NCI-H460 (cell line): Measurements from ENCODE around the gene SPATS2. TPM values are rescaled to one million over a fixed set of nuclear protein-coding genes. Genes with fewer than 3 reads are reported as not detected.

Experiments used
- DNase-seq: peaks from one replicate; pipeline ENCODE4 v3.0.0-alpha.2; 2016; ENCODE audit warnings: low read depth; ENCODE audit errors: extremely low read depth
- total RNA-seq: library from RNA; depleted of rRNA; stranded (reverse); fragments of >200 nt; shearing (Covaris generic); gene quantifications from 2 replicates; pipeline ENCODE4 v1.2.3, GENCODE V29; 2014

The SPATS2 gene
- total RNA-seq, 1 experiment from 2014 or later = 30.4 TPM

- DNase-seq = no peak
Observed at GRCh38 chr12:49451468-49452259, 84.4 kb downstream of the SPATS2 start.

- DNase-seq = no peak
Observed at GRCh38 chr12:49455501-49455900, 88.2 kb downstream of the SPATS2 start.

- DNase-seq = no peak
Observed at GRCh38 chr12:49456131-49456679, 88.9 kb downstream of the SPATS2 start.

DNA sequence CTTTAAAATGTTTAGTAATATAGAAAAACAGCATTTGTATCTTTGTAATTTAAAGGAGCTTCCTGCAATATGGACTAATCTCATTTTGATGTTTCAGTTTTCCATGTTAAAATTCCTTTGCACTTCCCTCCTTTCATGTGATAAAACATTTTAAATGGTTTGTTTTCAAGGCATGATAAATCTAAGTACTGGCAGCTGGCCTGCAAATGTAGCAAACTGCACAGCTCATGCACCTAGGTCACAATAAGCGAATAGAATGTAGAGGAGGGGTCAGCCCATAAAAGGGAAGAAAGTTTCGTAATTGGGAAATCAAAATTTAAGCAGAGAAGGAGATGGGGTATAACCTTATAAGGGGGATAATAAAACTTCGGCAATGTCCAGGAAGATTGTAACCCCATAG, 91.6 kb downstream of the SPATS2 start:
- no peak for DNase-seq

GRCh38 chr12:49461221-49461620, 94.0 kb downstream of the SPATS2 start:
- no peak for DNase-seq

GRCh38 chr12:49462083-49462744, 95.0 kb downstream of the SPATS2 start:
- no peak for DNase-seq

DNA sequence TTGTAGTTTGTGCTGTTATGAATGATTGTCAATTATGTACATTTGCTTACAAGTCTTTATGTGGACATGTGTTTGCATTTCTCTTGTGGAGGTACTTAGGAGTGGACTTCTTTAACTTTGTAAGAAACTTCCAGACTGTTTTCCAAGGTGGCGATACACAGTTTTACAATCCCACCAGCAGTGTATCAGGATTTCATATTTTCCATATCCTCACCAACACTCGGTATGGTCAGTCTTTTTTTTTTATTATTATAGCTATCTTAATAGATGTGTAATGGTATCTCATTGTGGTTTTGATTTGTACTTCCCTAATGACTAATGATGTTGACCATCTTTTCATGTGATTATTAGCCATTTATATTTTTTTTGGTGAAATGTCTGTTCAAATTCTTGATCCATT, 97.9 kb downstream of the SPATS2 start:
- DNase-seq = no peak

DNA sequence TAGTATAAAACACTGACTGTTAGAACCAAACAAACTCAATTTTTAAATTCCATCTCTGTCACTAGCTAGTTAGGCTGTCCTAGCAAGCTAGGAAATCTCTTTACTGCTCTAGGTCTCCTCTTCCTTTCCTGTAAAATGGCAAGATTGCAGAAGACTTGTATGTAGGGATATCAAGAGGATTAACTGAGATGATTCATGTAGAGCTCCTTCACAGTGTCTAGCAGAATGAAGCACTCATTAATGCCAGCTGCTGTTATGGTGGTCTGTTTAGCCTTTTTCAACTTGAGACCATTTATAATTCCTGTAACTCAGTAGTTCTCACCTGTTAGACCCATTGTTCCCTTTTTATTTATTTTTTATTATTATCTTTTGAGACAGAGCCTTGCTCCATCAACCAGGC, 103.7 kb downstream of the SPATS2 start:
- DNase-seq = no peak

GRCh38 chr12:49471557-49471956, 104.3 kb downstream of the SPATS2 start:
- no peak for DNase-seq

DNA sequence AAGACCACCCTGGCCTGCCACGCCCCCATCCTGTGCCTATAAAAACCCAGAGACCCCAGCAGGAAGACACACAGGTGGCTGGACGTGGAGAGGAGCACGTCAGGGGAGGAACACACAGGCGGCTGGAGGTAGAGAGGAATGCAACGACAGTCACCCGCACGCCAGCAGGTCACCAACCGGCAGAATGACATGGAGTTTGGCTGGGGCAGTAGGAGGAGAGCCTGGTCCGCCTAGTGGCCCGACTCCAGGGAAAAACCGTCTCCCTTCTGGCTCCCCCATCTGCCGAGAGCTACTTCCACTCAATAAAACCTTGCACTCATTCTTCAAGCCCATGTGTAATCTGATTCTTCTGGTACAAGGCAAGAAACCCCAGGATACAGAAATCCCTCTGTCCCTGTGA, 108.8 kb downstream of the SPATS2 start:
- no peak for DNase-seq

- no peak for DNase-seq
Observed at GRCh38 chr12:49478949-49479664, 111.8 kb downstream of the SPATS2 start.

DNA sequence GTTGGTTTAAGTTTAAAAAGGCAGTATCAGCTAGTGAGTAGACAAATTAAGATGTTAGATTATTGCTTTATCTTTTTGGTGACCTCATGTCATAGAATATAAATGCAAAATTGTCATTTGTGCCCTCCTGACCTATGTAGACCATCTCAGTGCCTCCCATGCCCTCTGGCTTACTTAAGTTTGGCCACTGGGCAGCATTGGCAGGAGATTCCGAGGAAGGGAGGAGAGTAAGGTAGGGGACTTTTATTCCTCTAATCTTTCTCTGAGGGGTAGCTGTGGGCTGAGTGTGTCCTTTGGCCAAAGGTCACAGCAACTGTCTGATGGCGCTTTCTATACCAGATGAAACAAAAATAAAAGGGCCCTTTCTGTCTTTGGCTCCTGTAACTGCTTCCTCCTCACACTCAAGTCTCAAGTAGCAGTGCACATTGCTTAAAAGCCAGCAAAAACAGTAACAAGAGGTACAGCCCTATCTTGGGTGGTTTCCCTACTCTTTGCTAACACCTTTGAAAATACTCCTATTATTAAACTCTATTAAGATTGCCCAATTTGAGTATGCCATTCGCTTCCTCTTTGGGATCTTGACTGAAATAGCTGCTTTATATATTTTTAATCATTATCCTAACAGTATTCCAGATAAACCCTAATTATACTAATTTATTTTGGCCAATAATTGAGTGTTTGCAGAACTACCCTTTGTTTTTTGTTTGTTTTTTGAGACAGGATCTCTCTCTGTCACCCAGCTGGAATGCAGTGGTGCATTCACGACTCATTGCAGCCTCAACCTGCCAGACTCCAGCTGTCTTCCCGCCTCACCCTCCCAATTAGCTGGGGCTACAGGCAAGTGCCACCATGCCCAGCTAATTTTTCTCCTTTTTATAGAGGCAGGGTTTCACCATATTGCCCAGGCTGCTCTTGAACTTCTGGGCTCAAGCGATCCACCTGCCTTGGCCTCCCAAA, 115.1 kb downstream of the SPATS2 start:
- DNase-seq = no peak

GRCh38 chr12:49483619-49484018, 116.4 kb downstream of the SPATS2 start:
- DNase-seq = no peak

- DNase-seq = no peak
Observed at GRCh38 chr12:49487605-49488004, 120.3 kb downstream of the SPATS2 start.

- DNase-seq = no peak
Observed at GRCh38 chr12:49489154-49489553, 121.9 kb downstream of the SPATS2 start.

DNA sequence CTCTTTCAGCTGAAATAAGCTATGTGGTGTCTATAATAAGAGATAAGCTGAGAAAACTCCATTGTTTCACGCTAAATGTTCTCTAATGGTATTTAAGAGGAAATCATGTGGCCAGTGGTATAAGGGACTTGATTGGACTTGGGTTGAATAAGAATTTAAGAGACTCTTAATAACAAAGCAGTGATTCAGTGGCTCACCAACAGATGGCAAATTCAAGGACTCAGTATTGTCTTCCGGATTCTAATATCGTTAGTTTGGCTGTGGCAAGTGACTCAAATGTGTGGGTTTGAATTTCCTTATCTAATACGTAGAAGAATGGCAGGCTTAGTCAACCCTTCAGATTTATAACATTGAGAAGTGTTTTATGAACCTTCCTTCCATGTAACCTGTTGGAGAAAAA, 122.5 kb downstream of the SPATS2 start:
- DNase-seq = no peak

GRCh38 chr12:49491823-49492222, 124.6 kb downstream of the SPATS2 start:
- no peak for DNase-seq

DNA sequence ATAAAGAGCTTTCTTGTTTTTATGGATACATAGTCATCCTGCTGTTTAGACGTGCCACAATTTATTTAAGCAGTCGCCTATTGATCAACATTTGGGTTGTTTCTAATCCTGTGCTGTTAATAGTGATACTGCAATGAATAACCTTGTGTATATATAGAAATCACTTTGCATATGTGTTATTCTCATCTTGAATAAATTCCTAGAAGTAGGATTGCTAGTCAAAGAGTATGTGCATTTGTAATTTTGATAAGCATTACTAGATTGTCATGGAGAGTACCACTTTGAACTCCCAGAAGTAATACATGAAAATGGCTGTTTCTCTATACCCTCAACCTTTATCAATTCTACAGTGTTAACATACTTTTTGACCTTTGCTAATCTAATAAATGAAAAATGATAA, 126.6 kb downstream of the SPATS2 start:
- no peak for DNase-seq

GRCh38 chr12:49496417-49497360, 129.4 kb downstream of the SPATS2 start:
- no peak for DNase-seq
